ENCODE data around the gene UBXN7.

- TF ChIP-seq CTCF (IDR thresholded peaks at IDR 0.05) = no peak
- TF ChIP-seq POLR2A (IDR thresholded peaks at IDR 0.05) = no peak
- TF ChIP-seq EP300 (IDR thresholded peaks at IDR 0.05) = no peak
These were observed 105.3 kb downstream of the UBXN7 start for GRCh38 chr3:196326936-196327335.

Data from gastroesophageal sphincter (tissue), 3 donors.